ENCODE results near the gene HRG.

The HRG gene

DNA sequence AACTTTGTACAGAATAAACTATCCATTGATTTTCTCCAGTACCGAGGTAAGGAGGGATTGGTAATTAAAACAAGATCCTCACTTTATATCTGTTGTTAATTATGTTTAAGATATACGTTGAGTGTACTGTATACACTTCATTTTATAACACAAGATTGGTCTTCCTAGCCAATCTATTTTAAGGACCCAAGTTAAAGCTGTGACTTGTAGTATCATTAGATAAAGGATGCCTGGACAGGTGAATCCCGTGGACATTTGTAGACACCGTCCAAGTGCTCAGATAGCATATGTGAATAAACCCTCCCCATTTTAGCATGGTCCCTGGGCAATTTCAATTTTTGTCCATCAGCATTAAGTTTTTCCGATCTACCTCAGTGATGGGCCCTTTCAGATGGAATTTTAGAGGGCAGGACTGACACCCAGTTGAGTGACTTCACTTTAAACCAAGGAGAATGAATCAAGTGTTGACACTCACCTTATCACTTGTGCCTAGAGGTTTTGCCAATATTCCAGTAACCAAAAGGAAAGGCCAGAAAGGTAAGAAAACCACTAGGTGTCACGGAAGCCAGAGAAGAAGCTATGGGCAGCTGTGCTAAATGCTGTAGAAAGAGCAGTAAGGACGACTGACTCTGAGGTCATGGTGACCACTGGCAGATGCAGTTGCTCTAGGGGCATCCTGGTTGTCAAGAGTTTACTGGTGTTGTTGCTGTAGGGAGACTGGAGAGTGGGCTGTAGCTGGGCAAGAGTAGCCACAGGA is 43.7 kb upstream of the HRG start:
- no peak overlapping the region for H3K4me2 ChIP-seq (ENCODE audit: low read length)
- H4K20me1 ChIP-seq (ENCODE audit: insufficient read depth, low read length), result no peaks in the 10 kb centered on the region
- H3K9me2 ChIP-seq (ENCODE audit: low read depth, low read length), result no peaks in the 10 kb centered on the region
- H3K27ac ChIP-seq (ENCODE audit: low read depth, low read length, poor library complexity, severe bottlenecking), result no peak overlapping the region
- H3K9ac ChIP-seq (ENCODE audit: low read length), result no peak overlapping the region
- H2AFZ ChIP-seq (ENCODE audit: low read length), result no peak overlapping the region
- H3K9me3 ChIP-seq (ENCODE audit: low read length), result no peaks in the 10 kb centered on the region
- no peaks in the 10 kb centered on the region for H3K36me3 ChIP-seq (ENCODE audit: insufficient read depth, low read length)
- no peak overlapping the region for H3K4me3 ChIP-seq (ENCODE audit: low read depth, low read length, poor library complexity, severe bottlenecking)
- H3K79me2 ChIP-seq (ENCODE audit: insufficient read depth, low read length), result no peaks in the 10 kb centered on the region
- peaks cover 5% of the 10 kb centered on the region for H3K4me1 ChIP-seq (ENCODE audit: insufficient read depth, low read length, severe bottlenecking)
- no peaks in the 10 kb centered on the region for H3K27me3 ChIP-seq (ENCODE audit: insufficient read depth, low read length)
- TF ChIP-seq, protein P1, sequence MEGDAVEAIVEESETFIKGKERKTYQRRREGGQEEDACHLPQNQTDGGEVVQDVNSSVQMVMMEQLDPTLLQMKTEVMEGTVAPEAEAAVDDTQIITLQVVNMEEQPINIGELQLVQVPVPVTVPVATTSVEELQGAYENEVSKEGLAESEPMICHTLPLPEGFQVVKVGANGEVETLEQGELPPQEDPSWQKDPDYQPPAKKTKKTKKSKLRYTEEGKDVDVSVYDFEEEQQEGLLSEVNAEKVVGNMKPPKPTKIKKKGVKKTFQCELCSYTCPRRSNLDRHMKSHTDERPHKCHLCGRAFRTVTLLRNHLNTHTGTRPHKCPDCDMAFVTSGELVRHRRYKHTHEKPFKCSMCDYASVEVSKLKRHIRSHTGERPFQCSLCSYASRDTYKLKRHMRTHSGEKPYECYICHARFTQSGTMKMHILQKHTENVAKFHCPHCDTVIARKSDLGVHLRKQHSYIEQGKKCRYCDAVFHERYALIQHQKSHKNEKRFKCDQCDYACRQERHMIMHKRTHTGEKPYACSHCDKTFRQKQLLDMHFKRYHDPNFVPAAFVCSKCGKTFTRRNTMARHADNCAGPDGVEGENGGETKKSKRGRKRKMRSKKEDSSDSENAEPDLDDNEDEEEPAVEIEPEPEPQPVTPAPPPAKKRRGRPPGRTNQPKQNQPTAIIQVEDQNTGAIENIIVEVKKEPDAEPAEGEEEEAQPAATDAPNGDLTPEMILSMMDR (IDR thresholded peaks at IDR 0.05; ENCODE audit: low read length), result no peak
- no peak for TF ChIP-seq EZH2 (IDR thresholded peaks at IDR 0.05; ENCODE audit: borderline replicate concordance, low read length)
- no peaks in the 10 kb centered on the region for H3F3A ChIP-seq (ENCODE audit: insufficient read depth, low read length)

DNA sequence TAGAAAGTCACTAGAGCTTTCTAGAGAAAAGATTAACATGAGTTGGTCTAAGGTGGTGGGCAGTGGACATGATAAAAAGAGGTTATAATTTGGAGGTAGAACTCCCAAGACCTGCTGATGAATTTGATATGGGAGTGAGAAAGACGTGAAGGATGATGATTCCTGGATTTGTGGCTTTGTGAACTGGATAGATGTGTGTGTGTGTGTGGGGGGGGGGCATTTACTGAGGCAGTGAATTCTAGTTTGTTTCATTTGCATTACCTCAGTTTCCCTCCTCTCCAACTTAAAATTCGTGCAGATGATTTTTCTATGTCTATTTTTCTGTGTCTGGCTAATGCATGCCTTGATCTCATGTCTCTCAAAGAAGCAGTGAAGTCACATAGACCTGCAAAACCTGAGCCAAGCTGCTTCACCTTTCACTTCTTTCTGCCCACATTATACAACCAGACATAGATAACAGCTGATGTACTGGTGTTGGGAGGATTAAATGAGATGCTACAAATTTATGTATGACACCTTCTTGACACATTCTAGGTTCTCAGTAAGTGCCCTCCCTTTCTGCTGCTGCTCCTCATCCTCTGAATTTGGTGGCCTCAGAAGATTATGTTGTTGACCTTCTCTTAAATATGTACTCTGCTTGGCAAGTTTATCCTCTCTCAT is 43.0 kb upstream of the HRG start:
- H3F3A ChIP-seq (ENCODE audit: insufficient read depth, low read length), result no peaks in the 10 kb centered on the region
- H3K9me2 ChIP-seq (ENCODE audit: low read depth, low read length), result no peaks in the 10 kb centered on the region
- H3K4me2 ChIP-seq (ENCODE audit: low read length), result no peak overlapping the region
- no peaks in the 10 kb centered on the region for H3K9me3 ChIP-seq (ENCODE audit: low read length)
- no peaks in the 10 kb centered on the region for H3K36me3 ChIP-seq (ENCODE audit: insufficient read depth, low read length)
- H3K27me3 ChIP-seq (ENCODE audit: insufficient read depth, low read length), result no peaks in the 10 kb centered on the region
- no peak for TF ChIP-seq EZH2 (IDR thresholded peaks at IDR 0.05; ENCODE audit: borderline replicate concordance, low read length)
- TF ChIP-seq, protein P1 (IDR thresholded peaks at IDR 0.05; ENCODE audit: low read length), result no peak
- H3K4me1 ChIP-seq (ENCODE audit: insufficient read depth, low read length, severe bottlenecking), result no peaks in the 10 kb centered on the region
- no peaks in the 10 kb centered on the region for H4K20me1 ChIP-seq (ENCODE audit: insufficient read depth, low read length)
- H2AFZ ChIP-seq (ENCODE audit: low read length), result no peak overlapping the region
- H3K27ac ChIP-seq (ENCODE audit: low read depth, low read length, poor library complexity, severe bottlenecking), result no peak overlapping the region
- H3K79me2 ChIP-seq (ENCODE audit: insufficient read depth, low read length), result no peaks in the 10 kb centered on the region
- no peak overlapping the region for H3K4me3 ChIP-seq (ENCODE audit: low read depth, low read length, poor library complexity, severe bottlenecking)
- no peak overlapping the region for H3K9ac ChIP-seq (ENCODE audit: low read length)

DNA sequence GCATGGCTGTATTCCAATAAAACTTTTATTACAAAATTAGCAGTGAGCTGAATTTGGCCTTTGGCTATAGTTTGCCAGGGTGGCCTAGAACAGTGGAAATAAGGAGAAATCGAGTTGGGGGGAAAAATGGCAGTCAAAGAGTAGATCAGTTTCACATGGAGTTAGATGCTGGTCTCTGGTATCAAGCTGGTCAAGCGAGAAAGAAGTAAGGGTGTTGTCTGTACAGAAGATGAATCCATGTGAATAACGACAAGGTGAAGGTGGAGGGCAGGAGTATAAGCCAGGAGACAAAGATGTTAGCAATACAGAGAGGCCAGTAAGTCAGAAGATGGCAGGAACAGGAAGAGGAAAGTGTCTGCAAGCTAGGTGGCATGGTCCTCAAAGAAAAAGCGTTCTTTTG is 41.2 kb upstream of the HRG start:
- TF ChIP-seq, protein P1 (IDR thresholded peaks at IDR 0.05; ENCODE audit: low read length), result no peak
- TF ChIP-seq EZH2 (IDR thresholded peaks at IDR 0.05; ENCODE audit: borderline replicate concordance, low read length), result no peak

More for the DNA sequence above, 41.2 kb upstream of the HRG start:
- H3K4me2 ChIP-seq (ENCODE audit: low read length), result no peak overlapping the region
- H4K20me1 ChIP-seq (ENCODE audit: insufficient read depth, low read length), result no peaks in the 10 kb centered on the region
- H3K79me2 ChIP-seq (ENCODE audit: insufficient read depth, low read length), result no peaks in the 10 kb centered on the region
- no peak overlapping the region for H3K27ac ChIP-seq (ENCODE audit: low read depth, low read length, poor library complexity, severe bottlenecking)
- no peaks in the 10 kb centered on the region for H3K4me1 ChIP-seq (ENCODE audit: insufficient read depth, low read length, severe bottlenecking)
- H3K27me3 ChIP-seq (ENCODE audit: insufficient read depth, low read length), result no peaks in the 10 kb centered on the region
- H3F3A ChIP-seq (ENCODE audit: insufficient read depth, low read length), result no peaks in the 10 kb centered on the region
- H3K9me2 ChIP-seq (ENCODE audit: low read depth, low read length), result no peaks in the 10 kb centered on the region
- no peaks in the 10 kb centered on the region for H3K36me3 ChIP-seq (ENCODE audit: insufficient read depth, low read length)
- no peaks in the 10 kb centered on the region for H3K9me3 ChIP-seq (ENCODE audit: low read length)
- H3K9ac ChIP-seq (ENCODE audit: low read length), result no peak overlapping the region
- H3K4me3 ChIP-seq (ENCODE audit: low read depth, low read length, poor library complexity, severe bottlenecking), result no peak overlapping the region
- H2AFZ ChIP-seq (ENCODE audit: low read length), result no peak overlapping the region
